HT1080 (cell line): ENCODE measurements around the gene LIN52. TPM values are rescaled to one million over a fixed set of nuclear protein-coding genes. Genes with fewer than 3 reads are reported as not detected.

Experiments used
- DNase-seq: peaks from one replicate; pipeline ENCODE4 v3.0.0-alpha.2; 2015; ENCODE audit warnings: low read depth
- polyA plus RNA-seq, 2 experiments: library from polyadenylated mRNA; depleted of rRNA; stranded (reverse); fragments of >200 nt; gene quantifications; 2 replicates each; pipeline ENCODE4 v1.2.3, GENCODE V29; 2015
- total RNA-seq: library from RNA; depleted of rRNA; stranded (reverse); fragments of >200 nt; shearing (Covaris generic); gene quantifications from 2 replicates; pipeline ENCODE4 v1.2.3, GENCODE V29; 2014; rRNA removed

LIN52 gene
- 6.6 and 8.7 TPM in 2 replicates for total RNA-seq
- polyA plus RNA-seq (2015; cell fraction: cytosol; rRNA removed): 5.7 and 7.3 TPM in 2 replicates
- 4.5 and 6.2 TPM in 2 replicates for polyA plus RNA-seq (2015; cell fraction: nucleus; rRNA removed)

DNA sequence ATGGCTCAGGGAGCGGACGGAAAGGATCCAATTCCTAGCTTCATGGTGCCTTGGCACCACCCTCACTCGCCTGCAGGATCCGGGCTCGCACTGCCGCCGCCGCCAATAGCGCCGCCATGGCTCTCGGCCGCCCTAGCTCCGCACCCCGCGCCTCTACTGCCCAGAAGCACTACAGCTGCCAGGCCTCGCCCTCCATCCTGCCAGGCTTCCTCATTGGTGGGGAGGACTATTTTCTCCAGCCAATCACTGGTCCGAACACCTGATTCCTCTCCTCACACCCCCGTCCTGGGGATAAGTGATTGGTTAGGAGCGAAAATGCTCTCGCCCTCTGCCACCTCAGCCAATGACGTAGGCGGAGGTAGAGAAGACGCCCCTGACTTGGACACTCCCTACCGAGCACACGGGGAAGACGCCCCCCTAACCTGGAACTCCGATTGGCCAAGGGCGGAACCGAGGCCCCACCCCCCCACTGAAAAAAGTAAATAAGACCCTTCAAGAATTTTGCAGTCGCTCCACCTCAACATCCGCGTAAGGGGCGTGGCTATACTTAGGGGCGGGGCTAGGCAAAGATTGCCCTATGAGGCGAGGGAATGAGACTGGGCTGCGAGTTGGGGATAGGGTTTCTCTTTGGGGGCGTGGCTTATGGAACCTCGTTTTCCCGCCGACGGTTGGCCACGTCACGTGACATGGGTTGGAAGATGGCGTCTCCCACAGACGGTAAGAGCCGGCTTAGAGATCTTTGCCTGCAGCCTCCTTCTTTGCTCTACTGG lies at the start of gene LIN52, which contains the start of gene ALDH6A1:
LIN52 (plus strand) TSS at position 680 of the 770 bp plus-strand sequence; CDS start at position 699, 19 bp downstream.
ALDH6A1 (minus strand) TSS at position 177 of the 770 bp plus-strand sequence; CDS start at position 118, 59 bp downstream.
- DNase-seq: peak; percentile 100

GRCh38 chr14:74035556-74035955 lies 49.2 kb upstream of the LIN52 start:
- peak; percentile 8 for DNase-seq

DNA sequence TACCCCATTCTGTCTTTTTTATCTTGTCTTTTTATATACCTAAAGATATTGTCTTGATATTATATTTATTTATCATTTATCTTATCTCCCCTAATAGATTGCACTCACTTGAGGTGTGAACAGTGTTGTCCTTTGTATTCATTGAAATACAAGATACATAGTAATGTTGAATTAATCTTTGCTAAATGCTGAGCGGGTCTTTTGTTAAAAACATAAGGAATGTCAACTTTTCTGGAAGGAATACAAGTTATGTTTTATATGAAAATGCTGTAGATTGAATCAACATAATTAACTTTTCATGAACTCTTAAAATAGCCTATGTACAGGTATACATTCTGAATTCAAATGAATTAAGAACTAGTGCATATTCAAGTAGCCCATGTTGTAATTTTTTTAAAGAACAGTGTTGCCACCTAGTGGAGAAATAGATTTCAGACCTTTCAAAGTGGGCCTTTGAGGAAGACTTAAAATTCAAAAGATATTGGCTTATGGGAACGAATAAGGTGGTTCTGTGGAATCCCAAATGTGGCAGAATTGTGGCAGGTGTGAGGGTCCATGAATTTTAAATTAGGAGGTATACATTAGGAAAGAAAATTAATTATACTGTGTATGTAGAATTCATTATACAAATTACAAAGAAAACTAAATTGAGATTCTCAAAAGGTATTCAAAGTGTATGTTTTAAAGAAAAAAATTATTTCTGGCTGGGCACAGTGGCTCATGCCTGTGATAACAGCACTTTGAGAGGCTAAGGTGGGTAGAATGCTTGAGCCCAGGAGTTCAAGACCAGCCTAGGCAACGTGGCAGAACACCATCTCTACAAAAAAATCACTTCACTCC lies 46.5 kb upstream of the LIN52 start:
- DNase-seq: peak; percentile 71

GRCh38 chr14:74042296-74042695 lies 42.5 kb upstream of the LIN52 start:
- DNase-seq: no peak

DNA sequence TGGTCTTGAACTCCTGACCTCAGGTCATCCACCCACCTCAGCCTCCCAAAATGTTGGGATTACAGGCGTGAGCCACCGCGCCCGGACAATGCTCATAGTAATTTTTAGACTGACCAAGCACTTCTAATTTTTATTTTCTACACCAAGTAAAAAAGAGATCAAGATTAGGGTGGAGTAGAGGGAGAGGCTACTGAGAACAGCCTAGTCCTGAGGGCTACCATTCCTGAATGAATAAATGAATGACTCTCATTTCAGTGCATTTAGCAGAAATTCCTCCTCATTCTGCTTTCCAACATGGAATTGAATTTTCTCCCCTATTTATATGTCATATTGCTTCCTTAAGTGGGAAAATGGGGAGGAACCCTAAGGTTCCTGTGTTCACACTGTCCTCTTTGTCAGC lies 39.2 kb upstream of the LIN52 start:
- no peak for DNase-seq

GRCh38 chr14:74048281-74048680 lies 36.5 kb upstream of the LIN52 start:
- peak; percentile 63 for DNase-seq

DNA sequence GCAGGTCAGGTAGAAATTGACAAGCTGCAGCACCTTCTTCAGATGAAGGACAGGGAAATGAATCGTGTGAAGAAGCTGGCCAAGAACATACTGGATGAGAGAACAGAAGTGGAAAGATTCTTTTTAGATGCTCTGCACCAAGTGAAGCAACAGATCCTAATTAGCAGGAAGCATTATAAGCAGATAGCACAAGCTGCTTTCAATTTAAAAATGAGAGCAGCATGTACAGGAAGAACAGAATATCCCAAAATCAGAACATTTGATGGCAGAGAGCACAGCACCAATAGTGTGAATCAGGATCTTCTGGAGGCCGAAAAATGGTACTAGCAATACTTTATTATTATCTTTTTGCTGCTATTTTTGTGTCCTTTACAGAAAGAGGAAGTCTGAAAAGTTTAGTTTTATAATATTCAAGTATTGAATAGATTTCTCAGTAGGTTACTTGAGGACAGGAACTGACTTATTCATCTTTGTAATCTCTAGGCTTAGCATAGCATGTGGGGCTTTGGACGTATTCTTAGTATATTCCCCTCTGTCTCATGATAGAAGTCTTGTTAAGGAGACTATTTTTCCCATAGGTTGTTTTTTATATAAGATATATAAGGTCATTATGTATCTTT lies 34.8 kb upstream of the LIN52 start:
- no peak for DNase-seq

GRCh38 chr14:74062809-74063150 lies 22.0 kb upstream of the LIN52 start:
- DNase-seq: peak; percentile 10

GRCh38 chr14:74064426-74064825 lies 20.3 kb upstream of the LIN52 start:
- no peak for DNase-seq

DNA sequence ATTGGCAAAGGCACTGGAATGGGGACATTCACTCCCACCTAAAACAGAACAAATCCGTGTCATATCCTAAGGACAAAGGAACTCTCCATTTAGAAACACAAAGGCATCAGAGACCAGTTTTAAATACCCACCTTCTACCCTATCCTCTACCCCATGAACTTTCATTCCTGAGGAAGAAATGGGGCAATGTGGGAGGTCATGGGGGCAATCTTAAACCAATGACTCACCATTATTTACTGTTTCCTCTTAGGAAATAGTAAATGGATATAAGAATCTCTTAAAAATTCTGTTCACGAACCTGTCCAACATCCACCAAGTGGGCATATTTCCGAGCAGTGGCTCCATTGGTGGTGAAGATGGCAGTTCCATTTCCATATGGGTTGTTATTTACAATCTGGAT lies 19.9 kb upstream of the LIN52 start:
- DNase-seq: no peak

- DNase-seq: no peak
These were observed 18.8 kb upstream of the LIN52 start for GRCh38 chr14:74065746-74066575.

DNA sequence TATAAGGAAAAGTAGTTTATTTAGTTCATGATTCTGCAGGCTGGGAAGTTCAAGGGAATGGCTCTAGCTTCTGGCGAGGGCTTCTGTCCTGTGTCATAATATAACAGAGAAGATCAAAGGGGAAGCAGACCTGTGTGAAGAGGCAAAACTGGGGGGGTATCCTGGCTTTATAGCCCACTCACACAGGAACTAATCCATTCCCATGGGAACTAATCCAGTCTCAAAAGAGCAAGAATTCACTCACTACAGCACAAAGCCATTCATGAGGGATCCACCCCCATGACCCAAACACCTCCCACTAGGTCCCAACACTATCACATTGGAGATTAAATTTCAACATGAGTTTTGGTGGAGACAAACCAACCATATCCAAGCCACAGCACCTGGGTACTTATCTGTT lies 7.4 kb upstream of the LIN52 start:
- DNase-seq: no peak

DNA sequence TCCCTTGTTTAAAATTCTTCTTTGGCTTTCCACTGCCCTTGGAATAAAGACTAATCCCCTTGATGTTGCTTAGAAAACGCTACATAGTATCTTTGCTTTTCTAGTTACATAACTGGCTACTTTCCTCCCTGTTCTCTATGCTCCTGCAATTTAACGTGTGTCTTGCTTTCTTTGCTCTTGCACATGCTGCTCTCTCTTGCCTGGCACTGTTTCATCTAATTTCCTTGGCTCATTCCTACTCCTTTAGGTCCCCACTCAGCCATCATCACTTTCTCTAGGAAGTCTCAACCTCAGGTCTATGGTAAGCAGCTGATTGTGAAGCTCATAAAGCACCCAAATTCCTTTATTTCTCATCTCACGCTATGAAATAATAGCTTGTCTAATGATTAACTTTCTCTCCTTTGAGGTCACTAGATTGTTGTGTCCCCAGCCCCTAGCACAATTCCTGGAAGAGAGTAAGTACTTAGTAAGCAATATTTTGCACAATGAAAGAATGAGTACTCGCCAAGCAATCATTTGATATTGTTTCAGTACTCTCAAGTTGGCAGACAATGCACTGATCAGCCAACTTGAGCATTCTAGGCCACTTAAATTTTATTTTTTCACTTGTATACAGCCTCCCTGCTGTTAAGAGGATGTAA lies 3.8 kb upstream of the LIN52 start:
- DNase-seq: no peak

DNA sequence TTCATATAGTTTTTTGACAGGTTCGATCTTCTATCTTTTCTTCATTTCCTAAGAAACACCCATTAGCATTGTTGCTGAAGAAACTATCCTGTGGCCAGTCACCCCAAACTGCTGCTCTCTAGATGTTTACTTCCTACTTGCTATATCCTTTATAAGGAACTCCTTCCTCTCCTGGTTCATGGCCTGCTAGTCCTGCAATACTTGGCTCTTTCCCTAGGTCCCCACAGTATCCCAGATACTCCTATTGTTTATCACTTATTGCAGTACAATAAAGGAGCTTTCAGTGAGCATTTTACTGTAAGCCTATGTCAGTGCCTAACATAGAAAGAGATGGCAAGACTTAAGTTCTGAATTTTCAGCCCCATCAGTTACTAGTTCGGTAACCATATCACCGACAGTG lies 3.3 kb upstream of the LIN52 start:
- no peak for DNase-seq

GRCh38 chr14:74083161-74083560 lies 1.6 kb upstream of the LIN52 start:
- DNase-seq: no peak

DNA sequence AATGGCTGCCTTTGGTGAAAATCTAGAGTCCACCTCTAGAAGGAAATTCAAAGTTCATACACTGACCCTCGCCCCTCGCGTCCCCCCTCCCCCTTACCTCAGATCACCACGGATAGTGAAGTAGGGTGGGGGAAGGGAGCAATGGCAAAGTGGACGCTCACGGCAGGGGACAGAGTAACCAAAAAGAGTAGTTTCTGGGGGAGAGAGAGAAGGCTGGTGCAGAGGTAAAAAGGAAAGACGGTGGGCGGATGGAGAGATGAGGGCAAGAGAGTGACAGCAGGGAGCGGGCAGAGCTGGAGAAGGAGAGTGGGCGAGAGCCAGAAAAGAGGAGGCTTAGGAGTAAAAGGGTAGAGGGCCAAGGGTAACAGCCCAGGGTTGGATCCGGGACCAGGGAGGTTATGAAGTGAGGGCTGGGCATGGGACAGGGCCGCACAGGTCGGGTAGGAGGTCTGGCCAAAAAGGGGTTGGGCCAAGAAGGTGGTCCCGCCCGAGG lies 926 bp upstream of the LIN52 start:
- peak; percentile 5 for DNase-seq

- DNase-seq: peak; percentile 48
These were observed 386 bp downstream of the LIN52 start for GRCh38 chr14:74085047-74085637.

DNA sequence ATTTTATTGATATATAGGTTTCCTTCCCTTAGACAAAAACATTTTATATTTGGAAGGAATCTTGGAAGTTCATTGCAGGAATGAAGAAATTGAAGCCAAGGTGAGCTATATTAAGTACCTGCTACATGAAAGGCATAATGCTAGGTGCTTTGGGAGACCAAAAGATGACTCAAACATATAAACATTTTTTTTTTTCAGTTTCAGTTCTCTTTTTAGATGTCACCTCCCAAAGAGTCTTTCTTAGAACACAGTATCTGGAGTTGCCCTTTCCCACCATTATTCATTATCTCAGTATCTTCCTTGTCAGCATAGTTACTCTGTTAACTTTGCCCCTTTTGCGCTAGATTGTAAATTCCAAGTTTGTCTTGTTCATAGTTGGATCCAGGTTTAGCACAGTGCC lies 1.1 kb downstream of the LIN52 start:
- DNase-seq: no peak

GRCh38 chr14:74089251-74090020 lies 4.7 kb downstream of the LIN52 start:
- no peak for DNase-seq
